Stomach (tissue), 9 donors: Measurements from ENCODE around the gene SYVN1. TPM values are rescaled to one million over a fixed set of nuclear protein-coding genes. Genes with fewer than 3 reads are reported as not detected.
"Not testable (repeated sequence)": the region's sequence is repeated elsewhere in the genome, so short reads cannot be mapped to it uniquely, and the experiment has no call there.

Experiments used
- DNase-seq, 2 donors: peaks; one replicate each; pipeline versions ENCODE4 v3.0.0 to v3.0.0-alpha.2; 2013 to 2019
- H3K27ac ChIP-seq, 5 donors: fragments of 200-600 bp in 4 of 5; sonication (generic) in 4 of 5; one replicate each; pipeline ENCODE4 v1.5.1; 2013 to 2019; ENCODE audit warnings: mild to moderate bottlenecking in 1 of 5, moderate library complexity in 1 of 5
- H3K27me3 ChIP-seq, 3 donors: fragments of 200-600 bp; sonication (generic); one replicate each; pipeline ENCODE4 v1.5.1; 2017 to 2019; ENCODE audit warnings: mixed run types in 1 of 3
- H3K36me3 ChIP-seq, 4 donors: fragments of 200-600 bp; sonication (generic); 1 replicate in 3 of 4; 2 replicates in 1 of 4; pipeline ENCODE4 v1.5.1; 2016 to 2019
- H3K4me1 ChIP-seq, 4 donors: fragments of 200-600 bp; sonication (generic); one replicate each; pipeline ENCODE4 v1.5.1; 2016 to 2019
- H3K4me3 ChIP-seq, 4 donors: fragments of 200-600 bp; sonication (generic) in 3 of 4; one replicate each; pipeline ENCODE4 v1.5.1; 2016 to 2019; ENCODE audit warnings: mild to moderate bottlenecking in 1 of 4
- H3K9me3 ChIP-seq, 4 donors: fragments of 200-600 bp; sonication (generic); one replicate each; pipeline ENCODE4 v1.5.1; 2016 to 2019
- CTCF ChIP-seq, 7 experiments: fragments of 450-650 bp in 4 of 7; fragments of 200-600 bp in 3 of 7; sonication (generic) in 3 of 7; IDR thresholded peaks; one replicate each; pipeline ENCODE4 v1.5.1; 2016 to 2019; ENCODE audit warnings: antibody characterized with exemption in 7 of 7, control low read depth in 2 of 7, mild to moderate bottlenecking in 1 of 7
- EP300 ChIP-seq: sonication (generic); formaldehyde crosslinking; IDR thresholded peaks from one replicate; pipeline ENCODE4 v1.6.1; 2017; ENCODE audit warnings: antibody characterized with exemption
- POLR2A ChIP-seq, 4 donors: fragments of 450-650 bp; IDR thresholded peaks; one replicate each; pipeline ENCODE4 v1.6.1; 2016; ENCODE audit warnings: antibody characterized with exemption in 4 of 4, control low read depth in 2 of 4, mild to moderate bottlenecking in 1 of 4, moderate library complexity in 1 of 4
- POLR2AphosphoS5 ChIP-seq, 3 donors: sonication (generic); formaldehyde crosslinking; IDR thresholded peaks; one replicate each; pipeline ENCODE4 v1.6.1; 2016; ENCODE audit warnings: antibody characterized with exemption in 3 of 3
- WGBS, 5 donors: extraction: QIAGEN DNeasy Blood & Tissue Kit in 3 of 5; methylation state at CpG; one replicate each; pipeline versions ENCODE4 v1.1.5 to v1.1.7; 2013 to 2018; 5-methylcytosine and 5-hydroxymethylcytosine counted together
- intact Hi-C: fragments of 100-400 bp; cut with DNase I; formaldehyde crosslinking; loops from one replicate; pipeline ENCODE4 v1.15.1; 2023; ENCODE audit warnings: low total_unique reads
- polyA plus RNA-seq, 3 donors: library from polyadenylated mRNA; stranded (reverse); fragments of 200-250 nt; gene quantifications; one replicate each; pipeline ENCODE4 v1.2.3, GENCODE V29; 2013
- total RNA-seq, 5 donors: library from RNA; depleted of rRNA; stranded (reverse); fragments of >200 nt; gene quantifications; one replicate each; pipeline versions ENCODE4 v1.1.0 to v1.2.3, GENCODE V29; 2014 to 2016
- donor health status: healthy with polysubstance abuse.
- donor health status: Bipolar disorder and iron deficiency.
- donor health status: healthy.

The SYVN1 gene
- total and polyA plus RNA-seq, 8 donors, result 7.2 to 75.3 (median 28.8) TPM

- DNase-seq, result peak; percentile 99 to 100
- TF ChIP-seq POLR2A (IDR thresholded peaks at IDR 0.05) (peak in 2 of 4 donors; percentile 79 to 94), POLR2AphosphoS5 (IDR thresholded peaks at IDR 0.05) (peak; percentile 98 to 100 (median 99)), EP300 (no peak), CTCF (IDR thresholded peaks at IDR 0.05) (peak in 1 of 7 experiments; percentile 25)
- Histone ChIP-seq H3K9me3 (no peaks in the 10 kb centered on the region), H3K4me1 (peaks cover 14 to 71% (median 43%) of the 10 kb centered on the region in 4 donors), H3K27ac (peak within 1 kb of the TSS; percentile 93 to 96 (median 95)), H3K4me3 (peak within 1 kb of the TSS; percentile 67 to 93 (median 74)), H3K27me3 (no peaks in the 10 kb centered on the region), H3K36me3 (peaks cover 48 to 64% (median 60%) of the 10 kb centered on the region in 4 donors)
- 0 to 1% (median 0%) methylated on average over 48 to 64 of the region's 64 CpGs for WGBS, 5 donors
- intact Hi-C loops, result loop anchor here (10.0 kb wide), 1 partner anchor 53 kb away; the partner anchor contains the start of gene SPDYC
Measured at GRCh38 chr11:65121865-65122696, 12.2 kb downstream of the SYVN1 start, which contains the start of the genes FAU and MRPL49. Gene FAU (minus strand): TSS chr11:65122134. CDS start chr11:65121813, 321 bp downstream. Gene MRPL49 (plus strand): TSS chr11:65122321. CDS start chr11:65122347, 26 bp downstream.

- Histone ChIP-seq H3K27ac (peak overlapping the region; percentile 93 to 96 (median 95)), H3K9me3 (no peaks in the 10 kb centered on the region), H3K27me3 (no peaks in the 10 kb centered on the region), H3K4me3 (peak overlapping the region; percentile 67 to 93 (median 74)), H3K4me1 (peaks cover 20 to 77% (median 49%) of the 10 kb centered on the region in 4 donors), H3K36me3 (peaks cover 44 to 57% (median 54%) of the 10 kb centered on the region in 4 donors)
- WGBS, 5 donors, result 1 to 2% (median 1%) methylated on average over 22 of the region's 22 CpGs
- DNase-seq, result peak in 1 of 2 donors; percentile 70
- TF ChIP-seq POLR2AphosphoS5 (IDR thresholded peaks at IDR 0.05) (no peak), EP300 (no peak), CTCF (IDR thresholded peaks at IDR 0.05) (no peak), POLR2A (IDR thresholded peaks at IDR 0.05) (no peak)
- intact Hi-C loops, result loop anchor here (10.0 kb wide), 1 partner anchor 53 kb away; the partner anchor contains the start of gene SPDYC
Measured at GRCh38 chr11:65121447-65121864, 12.9 kb downstream of the SYVN1 start.

- peaks cover 38 to 54% (median 52%) of the 10 kb centered on the region in 4 donors for H3K36me3 ChIP-seq
- peaks cover 26 to 83% (median 56%) of the 10 kb centered on the region in 4 donors for H3K4me1 ChIP-seq
- WGBS, 5 donors, result 65 to 84% (median 82%) methylated on average over 3 of the region's 3 CpGs
- no peak for TF ChIP-seq POLR2A (IDR thresholded peaks at IDR 0.05)
- no peak for TF ChIP-seq CTCF (IDR thresholded peaks at IDR 0.05)
- no peak for TF ChIP-seq EP300
- DNase-seq, result no peak
- H3K27me3 ChIP-seq, result no peaks in the 10 kb centered on the region
- intact Hi-C loops, result loop anchor here (10.0 kb wide), 1 partner anchor 54 kb away; the partner anchor contains the start of gene SPDYC
- H3K9me3 ChIP-seq, result no peaks in the 10 kb centered on the region
- H3K4me3 ChIP-seq, result peak overlapping the region; percentile 67 to 93 (median 74)
- H3K27ac ChIP-seq, result peak overlapping the region in 4 of 5 donors; percentile 93 to 96 (median 94)
Measured at GRCh38 chr11:65120831-65121230, 13.5 kb downstream of the SYVN1 start.

GRCh38 chr11:65119670-65119995 lies 14.7 kb downstream of the SYVN1 start:
- Histone ChIP-seq H3K9me3 (no peaks in the 10 kb centered on the region), H3K4me1 (peaks cover 29 to 82% (median 64%) of the 10 kb centered on the region in 4 donors), H3K4me3 (no peak overlapping the region), H3K36me3 (peaks cover 28 to 47% (median 46%) of the 10 kb centered on the region in 4 donors), H3K27me3 (no peaks in the 10 kb centered on the region), H3K27ac (peak overlapping the region in 3 of 5 donors; percentile 3 to 95 (median 93))
- intact Hi-C loops, result no loop called here
- no peak for DNase-seq
- no peak for TF ChIP-seq POLR2AphosphoS5 (IDR thresholded peaks at IDR 0.05)
- no peak for TF ChIP-seq POLR2A (IDR thresholded peaks at IDR 0.05)
- TF ChIP-seq CTCF (IDR thresholded peaks at IDR 0.05), result no peak
- no peak for TF ChIP-seq EP300

GRCh38 chr11:65118891-65119669 lies 15.2 kb downstream of the SYVN1 start:
- 82 to 90% (median 85%) methylated on average over 18 of the region's 18 CpGs for WGBS, 5 donors
- Histone ChIP-seq H3K4me1 (peaks cover 29 to 77% (median 61%) of the 10 kb centered on the region in 4 donors), H3K27ac (peak overlapping the region in 4 of 5 donors; percentile 8 to 95 (median 90)), H3K36me3 (peaks cover 26 to 42% (median 40%) of the 10 kb centered on the region in 4 donors)
- H3K27me3 ChIP-seq, H3K9me3 ChIP-seq, H3K4me3 ChIP-seq, DNase-seq, intact Hi-C loops: not testable (repeated sequence)
